ENCODE results near the gene ZC3H8.

- TF ChIP-seq CTCF (IDR thresholded peaks at IDR 0.05; ENCODE audit: insufficient read depth, low read depth, low read length) (no peak), EZH2 (IDR thresholded peaks at IDR 0.05; ENCODE audit: insufficient read depth, low read length) (no peak)
Measured at GRCh38 chr2:112272669-112273068, 17.8 kb upstream of the ZC3H8 start.

Measured in astrocyte (in vitro differentiated cells and primary cell).